OCI-LY1 (cell line): ENCODE data around the gene POU2AF1.

Experiments used
- H2AFZ ChIP-seq: fragments of 200-600 bp; sonication (generic), shearing (Covaris generic); 2 replicates; pipeline ENCODE4 v1.6.0; 2014; ENCODE audit warnings: antibody characterized with exemption, mild to moderate bottlenecking, low read length
- H3F3A ChIP-seq: fragments of 200-600 bp; sonication (generic), shearing (Covaris generic); 2 replicates; pipeline ENCODE4 v1.6.0; 2014; ENCODE audit warnings: mild to moderate bottlenecking, antibody characterized with exemption, low read length, moderate library complexity; ENCODE audit not compliant: insufficient read depth
- H3K27ac ChIP-seq: fragments of 200-600 bp; sonication (generic); 2 replicates; pipeline ENCODE4 v1.5.1; 2014; ENCODE audit warnings: low read length, mixed run types, mild to moderate bottlenecking, low read depth; ENCODE audit not compliant: poor library complexity, severe bottlenecking
- H3K27me3 ChIP-seq: fragments of 200-600 bp; sonication (generic); 2 replicates; pipeline ENCODE4 v1.6.0; 2014; ENCODE audit warnings: antibody characterized with exemption, mild to moderate bottlenecking, low read length, moderate library complexity; ENCODE audit not compliant: insufficient read depth
- H3K36me3 ChIP-seq: fragments of 200-600 bp; sonication (generic); 2 replicates; pipeline ENCODE4 v1.6.1; 2014; ENCODE audit warnings: mild to moderate bottlenecking, antibody characterized with exemption, low read length, moderate library complexity, mixed read lengths; ENCODE audit not compliant: insufficient read depth
- H3K4me1 ChIP-seq: fragments of 200-600 bp; sonication (generic); 2 replicates; pipeline ENCODE4 v1.5.1; 2014; ENCODE audit warnings: mild to moderate bottlenecking, low read length, moderate library complexity; ENCODE audit not compliant: insufficient read depth, severe bottlenecking
- H3K4me2 ChIP-seq: fragments of 200-600 bp; sonication (generic), shearing (Covaris generic); 2 replicates; pipeline ENCODE4 v1.6.1; 2014; ENCODE audit warnings: low read length
- H3K4me3 ChIP-seq: fragments of 200-600 bp; sonication (generic); 2 replicates; pipeline ENCODE4 v1.5.1; 2014; ENCODE audit warnings: low read length, low read depth, mild to moderate bottlenecking, mixed read lengths; ENCODE audit not compliant: poor library complexity, severe bottlenecking
- H3K79me2 ChIP-seq: fragments of 200-600 bp; shearing (Covaris generic); 2 replicates; pipeline ENCODE4 v1.6.1; 2016; ENCODE audit warnings: mixed run types, low read length, mixed read lengths; ENCODE audit not compliant: insufficient read depth
- H3K9ac ChIP-seq: fragments of 200-600 bp; sonication (generic), shearing (Covaris generic); 2 replicates; pipeline ENCODE4 v1.6.1; 2014; ENCODE audit warnings: mild to moderate bottlenecking, low read length, mixed read lengths
- H3K9me2 ChIP-seq: fragments of 200-600 bp; sonication (generic), shearing (Covaris generic); 2 replicates; pipeline ENCODE4 v1.6.1; 2014; ENCODE audit warnings: low read depth, mild to moderate bottlenecking, low read length, mixed read lengths
- H3K9me3 ChIP-seq: fragments of 200-600 bp; shearing (Covaris generic); 2 replicates; pipeline ENCODE4 v1.6.1; 2014; ENCODE audit warnings: low read length, mixed read lengths
- H4K20me1 ChIP-seq: fragments of 200-600 bp; sonication (generic), shearing (Covaris generic); 2 replicates; pipeline ENCODE4 v1.6.0; 2016; ENCODE audit warnings: mild to moderate bottlenecking, low read length; ENCODE audit not compliant: insufficient read depth
- EZH2 ChIP-seq: fragments of 200-600 bp; sonication (generic), shearing (Covaris generic); IDR thresholded peaks from 2 replicates; pipeline ENCODE4 v1.8.0; 2017; ENCODE audit warnings: borderline replicate concordance, mixed run types, mild to moderate bottlenecking, antibody characterized with exemption, low read length, moderate library complexity, mixed read lengths
- TF ChIP-seq, protein P1 (sequence below): fragments of 200-600 bp; sonication (generic), shearing (Covaris generic); IDR thresholded peaks from 2 replicates; pipeline ENCODE4 v1.5.1; 2017; ENCODE audit warnings: mild to moderate bottlenecking, antibody characterized with exemption, low read length, moderate library complexity, mixed read lengths

POU2AF1 gene

DNA sequence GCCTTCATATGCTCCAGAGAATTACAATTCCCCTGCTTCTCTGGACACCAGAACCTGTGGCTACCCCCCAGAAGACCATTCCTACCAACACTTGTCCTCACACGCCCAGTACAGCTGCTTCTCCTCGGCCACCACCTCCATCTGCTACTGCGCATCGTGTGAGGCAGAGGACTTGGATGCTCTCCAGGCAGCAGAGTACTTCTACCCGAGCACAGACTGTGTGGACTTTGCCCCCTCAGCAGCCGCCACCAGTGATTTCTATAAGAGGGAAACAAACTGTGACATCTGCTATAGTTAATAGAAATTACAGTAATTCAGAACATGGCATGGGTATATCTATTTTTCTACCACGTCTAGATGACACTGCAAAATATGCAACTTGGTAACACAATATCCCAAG, 70.9 kb downstream of the POU2AF1 start:
- Histone ChIP-seq H3K27ac (no peak overlapping the region), H3K79me2 (no peaks in the 10 kb centered on the region), H3K4me2 (no peak overlapping the region), H3K4me1 (peaks cover 6% of the 10 kb centered on the region), H3K9me3 (no peaks in the 10 kb centered on the region), H3K9me2 (no peaks in the 10 kb centered on the region), H3K9ac (no peak overlapping the region), H3F3A (0 out of 2 replicates have a peak, but pooled peaks cover 5% of the 10 kb centered on the region), H2AFZ (no peak overlapping the region), H3K4me3 (no peak overlapping the region), H4K20me1 (no peaks in the 10 kb centered on the region), H3K36me3 (peaks cover 37% of the 10 kb centered on the region; the same call in 1 of the 2 replicates), H3K27me3 (no peaks in the 10 kb centered on the region)
- no peak for TF ChIP-seq EZH2
- TF ChIP-seq, protein P1, sequence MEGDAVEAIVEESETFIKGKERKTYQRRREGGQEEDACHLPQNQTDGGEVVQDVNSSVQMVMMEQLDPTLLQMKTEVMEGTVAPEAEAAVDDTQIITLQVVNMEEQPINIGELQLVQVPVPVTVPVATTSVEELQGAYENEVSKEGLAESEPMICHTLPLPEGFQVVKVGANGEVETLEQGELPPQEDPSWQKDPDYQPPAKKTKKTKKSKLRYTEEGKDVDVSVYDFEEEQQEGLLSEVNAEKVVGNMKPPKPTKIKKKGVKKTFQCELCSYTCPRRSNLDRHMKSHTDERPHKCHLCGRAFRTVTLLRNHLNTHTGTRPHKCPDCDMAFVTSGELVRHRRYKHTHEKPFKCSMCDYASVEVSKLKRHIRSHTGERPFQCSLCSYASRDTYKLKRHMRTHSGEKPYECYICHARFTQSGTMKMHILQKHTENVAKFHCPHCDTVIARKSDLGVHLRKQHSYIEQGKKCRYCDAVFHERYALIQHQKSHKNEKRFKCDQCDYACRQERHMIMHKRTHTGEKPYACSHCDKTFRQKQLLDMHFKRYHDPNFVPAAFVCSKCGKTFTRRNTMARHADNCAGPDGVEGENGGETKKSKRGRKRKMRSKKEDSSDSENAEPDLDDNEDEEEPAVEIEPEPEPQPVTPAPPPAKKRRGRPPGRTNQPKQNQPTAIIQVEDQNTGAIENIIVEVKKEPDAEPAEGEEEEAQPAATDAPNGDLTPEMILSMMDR, result no peak

DNA sequence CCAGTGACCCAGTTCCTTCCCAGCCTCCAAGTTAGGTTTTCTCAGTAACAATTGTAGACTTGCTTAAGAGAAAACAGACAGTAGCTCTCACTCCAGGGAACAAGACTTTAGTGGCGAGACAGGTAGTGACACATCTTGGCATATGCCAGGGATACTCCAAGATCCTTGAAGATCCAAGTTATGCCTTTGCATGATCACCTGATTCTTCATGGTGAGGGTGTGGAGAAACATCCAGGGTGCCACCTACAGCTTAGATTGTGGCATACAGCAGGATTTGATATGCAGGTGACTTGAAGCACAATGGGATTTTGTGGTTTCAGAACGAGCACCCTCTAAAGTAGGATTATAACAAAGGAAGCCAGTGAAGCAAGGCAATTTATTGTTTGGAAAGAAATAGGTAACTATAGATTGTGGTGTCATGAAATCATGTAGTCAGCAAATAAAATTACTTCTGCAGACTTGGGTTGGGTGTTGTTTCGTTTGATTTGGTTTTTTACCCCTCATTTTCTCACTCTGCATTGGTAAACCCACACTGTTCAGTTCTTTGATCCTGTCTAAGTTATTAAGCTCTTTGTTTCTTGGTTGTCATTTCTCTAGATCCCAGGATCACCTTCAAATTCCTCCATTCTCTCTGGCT, 71.5 kb downstream of the POU2AF1 start:
- Histone ChIP-seq H4K20me1 (no peaks in the 10 kb centered on the region), H3K4me2 (no peak overlapping the region), H3F3A (0 out of 2 replicates have a peak, but pooled peaks cover 5% of the 10 kb centered on the region), H2AFZ (no peak overlapping the region), H3K27ac (no peak overlapping the region), H3K4me3 (no peak overlapping the region), H3K9me3 (no peaks in the 10 kb centered on the region), H3K9me2 (no peaks in the 10 kb centered on the region), H3K27me3 (no peaks in the 10 kb centered on the region), H3K79me2 (no peaks in the 10 kb centered on the region), H3K36me3 (peaks cover 42% of the 10 kb centered on the region; the same call in 1 of the 2 replicates), H3K4me1 (peaks cover 6% of the 10 kb centered on the region), H3K9ac (no peak overlapping the region)
- TF ChIP-seq, protein P1, result peak; percentile 25; the same call in 1 of the 2 replicates
- TF ChIP-seq EZH2, result no peak

DNA sequence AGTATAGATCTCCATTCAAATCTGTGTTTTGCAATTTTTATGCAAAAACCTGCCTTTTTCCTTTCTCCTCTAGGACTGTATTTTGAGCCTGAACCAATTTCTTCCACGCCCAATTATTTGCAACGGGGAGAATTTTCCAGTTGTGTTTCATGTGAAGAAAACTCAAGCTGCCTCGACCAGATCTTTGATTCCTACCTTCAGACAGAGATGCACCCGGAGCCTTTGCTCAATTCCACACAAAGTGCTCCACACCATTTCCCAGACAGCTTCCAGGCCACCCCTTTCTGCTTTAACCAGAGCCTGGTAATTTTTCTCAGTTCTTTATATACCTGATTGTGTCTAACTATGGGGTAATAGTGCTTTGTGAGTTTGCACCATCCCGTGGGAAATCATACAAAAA, 72.8 kb downstream of the POU2AF1 start:
- Histone ChIP-seq H3K4me3 (no peak overlapping the region), H3K36me3 (peaks cover 55% of the 10 kb centered on the region; the same call in 1 of the 2 replicates), H3F3A (peaks cover 8% of the 10 kb centered on the region; the same call in 1 of the 2 replicates), H3K4me1 (peaks cover 6% of the 10 kb centered on the region), H3K27ac (no peak overlapping the region), H2AFZ (no peak overlapping the region), H3K79me2 (no peaks in the 10 kb centered on the region), H4K20me1 (no peaks in the 10 kb centered on the region), H3K9me3 (no peaks in the 10 kb centered on the region), H3K9me2 (no peaks in the 10 kb centered on the region), H3K9ac (no peak overlapping the region), H3K27me3 (no peaks in the 10 kb centered on the region), H3K4me2 (no peak overlapping the region)
- TF ChIP-seq, protein P1, result no peak
- no peak for TF ChIP-seq EZH2
